GM12875 (cell line): ENCODE results near the gene CD1E.
"Not testable (repeated sequence)": the region's sequence is repeated elsewhere in the genome, so short reads cannot be mapped to it uniquely, and the experiment has no call there.

Experiments used
- H3K4me3 ChIP-seq: one replicate; pipeline ENCODE4 v1.5.1; 2011; ENCODE audit warnings: low read depth, low read length, control low read depth
- CTCF ChIP-seq: IDR thresholded peaks from 2 replicates; pipeline ENCODE4 v1.5.1; 2011; ENCODE audit warnings: low read depth, mild to moderate bottlenecking, control low read depth, inconsistent platforms, low read length, moderate library complexity, borderline replicate concordance; ENCODE audit not compliant: insufficient read depth

The CD1E gene

GRCh38 chr1:158362482-158362881 is 8.8 kb downstream of the CD1E start:
- TF ChIP-seq CTCF = no peak
- no peak overlapping the region for H3K4me3 ChIP-seq

GRCh38 chr1:158362941-158363340 is 9.2 kb downstream of the CD1E start:
- no peak overlapping the region for H3K4me3 ChIP-seq
- no peak for TF ChIP-seq CTCF

DNA sequence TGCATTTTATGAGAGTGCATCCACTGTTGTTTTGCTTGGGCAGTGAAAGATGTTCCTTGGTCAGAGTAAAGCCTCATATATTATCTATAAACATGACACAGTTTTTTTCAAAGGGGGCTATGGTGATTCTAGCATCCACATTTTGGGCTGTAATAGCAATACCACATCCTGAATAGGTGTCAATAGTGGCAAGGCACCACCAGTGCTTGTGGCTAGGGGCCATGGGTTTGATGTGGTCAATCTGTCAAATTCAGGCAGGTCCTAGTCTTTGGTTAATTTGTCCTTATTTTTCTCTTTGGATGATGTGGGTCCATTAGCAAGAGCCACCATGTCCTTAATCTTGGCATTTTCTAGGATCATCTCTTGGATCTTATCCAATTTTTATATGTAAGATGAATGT is 13.1 kb downstream of the CD1E start:
- H3K4me3 ChIP-seq = no peak overlapping the region
- no peak for TF ChIP-seq CTCF

- no peak for TF ChIP-seq CTCF
- H3K4me3 ChIP-seq = no peak overlapping the region
These were observed 17.7 kb downstream of the CD1E start for GRCh38 chr1:158371188-158371953.

GRCh38 chr1:158374101-158374500 is 20.4 kb downstream of the CD1E start:
- not testable (repeated sequence) for H3K4me3 ChIP-seq

DNA sequence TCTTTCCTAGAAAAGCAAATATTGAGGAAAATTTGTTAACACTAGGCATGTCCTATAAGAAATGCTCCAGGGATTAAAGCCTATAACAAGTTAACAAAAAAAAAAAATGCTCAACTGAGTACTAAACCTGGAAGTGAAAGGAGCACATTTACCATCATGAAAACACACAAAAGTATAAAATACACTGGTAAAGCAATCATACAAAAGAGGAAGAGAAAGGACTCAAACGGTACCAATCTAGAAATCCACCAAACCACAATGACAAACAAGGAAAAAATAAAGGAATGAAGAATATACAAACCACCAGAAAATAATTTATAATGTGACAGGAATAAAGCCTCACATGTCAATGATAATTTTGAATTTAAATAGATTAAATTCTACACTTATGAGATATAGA is 21.2 kb downstream of the CD1E start:
- no peak overlapping the region for H3K4me3 ChIP-seq
- TF ChIP-seq CTCF = no peak

DNA sequence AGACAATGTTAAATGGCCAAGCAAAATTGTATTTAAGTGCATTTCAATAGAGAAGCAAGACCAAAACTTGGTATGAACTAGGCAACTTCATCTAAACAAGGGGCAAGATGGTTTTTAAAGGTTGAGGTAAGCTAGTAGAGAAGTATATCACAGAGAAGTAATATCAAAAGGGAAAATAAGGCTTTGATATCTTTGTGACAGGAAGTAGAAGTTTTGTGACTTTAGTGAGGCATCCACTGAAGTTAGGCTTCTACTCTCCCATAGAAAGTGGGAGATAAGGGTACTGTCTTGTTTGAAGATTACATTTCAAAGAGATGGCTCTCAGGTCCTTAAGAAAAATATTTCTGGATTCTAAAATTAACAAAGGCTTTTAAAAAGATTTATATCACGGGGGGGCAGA is 36.6 kb downstream of the CD1E start:
- no peak overlapping the region for H3K4me3 ChIP-seq
- no peak for TF ChIP-seq CTCF
